Parathyroid adenoma (tissue), 2 donors: ENCODE results near the gene FAM111B.
"Not testable (repeated sequence)": the region's sequence is repeated elsewhere in the genome, so short reads cannot be mapped to it uniquely, and the experiment has no call there.

Experiments used
- H2AFZ ChIP-seq: fragments of 300-600 bp; sonication (generic); one replicate; pipeline ENCODE4 v1.7.0; 2017; ENCODE audit warnings: antibody characterized with exemption, mild to moderate bottlenecking
- H3K27ac ChIP-seq: fragments of 300-600 bp; sonication (generic); one replicate; pipeline ENCODE4 v1.7.0; 2017
- H3K27me3 ChIP-seq: fragments of 300-600 bp; sonication (generic); one replicate; pipeline ENCODE4 v1.7.0; 2017; ENCODE audit warnings: low read length; ENCODE audit not compliant: control insufficient read depth, insufficient read depth
- H3K36me3 ChIP-seq: fragments of 300-600 bp; sonication (generic); one replicate; pipeline ENCODE4 v1.7.0; 2017; ENCODE audit warnings: low read length; ENCODE audit not compliant: control insufficient read depth, insufficient read depth
- H3K4me1 ChIP-seq: fragments of 300-600 bp; sonication (generic); one replicate; pipeline ENCODE4 v1.7.0; 2017; ENCODE audit warnings: control low read depth
- H3K4me2 ChIP-seq: fragments of 300-600 bp; sonication (generic); one replicate; pipeline ENCODE4 v1.7.0; 2017; ENCODE audit warnings: low read length
- H3K4me3 ChIP-seq: fragments of 300-600 bp; sonication (generic); one replicate; pipeline ENCODE4 v1.7.0; 2017; ENCODE audit warnings: low read depth, low read length
- H3K79me2 ChIP-seq: fragments of 300-600 bp; sonication (generic); one replicate; pipeline ENCODE4 v1.7.0; 2017; ENCODE audit warnings: control low read depth
- H3K9ac ChIP-seq: fragments of 300-600 bp; sonication (generic); one replicate; pipeline ENCODE4 v1.7.0; 2017; ENCODE audit warnings: mild to moderate bottlenecking
- H3K9me3 ChIP-seq: fragments of 300-600 bp; sonication (generic); one replicate; pipeline ENCODE4 v1.7.0; 2017; ENCODE audit warnings: low read length; ENCODE audit not compliant: control insufficient read depth
- TF ChIP-seq, protein P1 (sequence below): fragments of 300-600 bp; sonication (generic); IDR thresholded peaks from one replicate; pipeline ENCODE4 v1.7.0; 2017; ENCODE audit warnings: antibody characterized with exemption, mild to moderate bottlenecking
- donor health status: primary hyperparathyroidism.

Gene FAM111B

DNA sequence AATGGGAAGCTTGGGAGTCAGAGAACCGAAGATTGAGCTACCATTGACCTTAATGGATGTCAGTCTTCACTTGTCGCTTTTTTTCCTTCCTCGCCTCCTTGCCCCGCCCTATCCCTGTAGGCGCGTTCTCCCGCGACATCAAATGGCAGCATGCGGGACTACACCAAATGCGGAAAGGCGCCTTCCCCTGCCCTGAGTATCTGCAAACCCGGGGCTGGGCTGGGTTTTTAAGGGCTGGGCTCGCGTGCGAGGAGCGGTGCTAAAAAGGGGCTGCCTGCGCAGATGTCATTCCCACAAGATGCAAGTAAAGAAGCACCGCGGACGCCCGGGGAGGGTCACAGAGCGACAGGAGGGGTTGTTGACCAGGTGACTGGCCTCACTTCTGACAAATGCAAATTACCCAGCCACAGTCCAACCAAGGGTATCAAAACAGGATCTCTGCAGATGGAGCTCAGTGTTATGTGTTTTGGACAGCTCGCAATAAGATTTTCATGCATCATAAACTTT lies 4.7 kb upstream of the FAM111B start:
- TF ChIP-seq, protein P1, sequence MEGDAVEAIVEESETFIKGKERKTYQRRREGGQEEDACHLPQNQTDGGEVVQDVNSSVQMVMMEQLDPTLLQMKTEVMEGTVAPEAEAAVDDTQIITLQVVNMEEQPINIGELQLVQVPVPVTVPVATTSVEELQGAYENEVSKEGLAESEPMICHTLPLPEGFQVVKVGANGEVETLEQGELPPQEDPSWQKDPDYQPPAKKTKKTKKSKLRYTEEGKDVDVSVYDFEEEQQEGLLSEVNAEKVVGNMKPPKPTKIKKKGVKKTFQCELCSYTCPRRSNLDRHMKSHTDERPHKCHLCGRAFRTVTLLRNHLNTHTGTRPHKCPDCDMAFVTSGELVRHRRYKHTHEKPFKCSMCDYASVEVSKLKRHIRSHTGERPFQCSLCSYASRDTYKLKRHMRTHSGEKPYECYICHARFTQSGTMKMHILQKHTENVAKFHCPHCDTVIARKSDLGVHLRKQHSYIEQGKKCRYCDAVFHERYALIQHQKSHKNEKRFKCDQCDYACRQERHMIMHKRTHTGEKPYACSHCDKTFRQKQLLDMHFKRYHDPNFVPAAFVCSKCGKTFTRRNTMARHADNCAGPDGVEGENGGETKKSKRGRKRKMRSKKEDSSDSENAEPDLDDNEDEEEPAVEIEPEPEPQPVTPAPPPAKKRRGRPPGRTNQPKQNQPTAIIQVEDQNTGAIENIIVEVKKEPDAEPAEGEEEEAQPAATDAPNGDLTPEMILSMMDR = peak; percentile 29
- Histone ChIP-seq H3K79me2 (no peaks in the 10 kb centered on the region), H3K4me2 (peak overlapping the region; percentile 61), H2AFZ (peak overlapping the region; percentile 76), H3K27me3 (no peaks in the 10 kb centered on the region), H3K36me3 (no peaks in the 10 kb centered on the region), H3K9me3 (no peaks in the 10 kb centered on the region), H3K4me3 (peak overlapping the region; percentile 44), H3K4me1 (no peaks in the 10 kb centered on the region), H3K9ac (no peak overlapping the region), H3K27ac (peak overlapping the region; percentile 39)

DNA sequence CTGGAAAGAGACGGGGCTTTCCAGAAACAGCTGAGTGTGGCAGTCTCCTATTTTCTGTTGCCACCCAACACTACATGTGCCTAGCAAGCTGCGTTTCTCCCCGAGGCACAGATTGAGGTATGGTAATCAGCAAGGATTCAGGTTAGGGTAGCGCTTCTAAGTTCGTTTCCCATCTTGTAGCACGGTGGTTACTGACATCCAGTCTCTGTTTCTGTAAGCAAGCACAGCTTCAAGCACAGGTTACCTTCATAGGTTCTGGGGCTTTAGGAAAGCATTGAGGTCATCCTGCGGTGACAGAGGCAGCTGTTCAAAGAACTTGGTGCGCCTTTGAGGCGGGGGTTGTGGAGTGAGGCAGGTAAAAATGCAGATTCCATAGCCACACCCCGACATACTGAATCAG lies 684 bp downstream of the FAM111B start:
- H3K36me3 ChIP-seq, H3K9ac ChIP-seq: not testable (repeated sequence)

DNA sequence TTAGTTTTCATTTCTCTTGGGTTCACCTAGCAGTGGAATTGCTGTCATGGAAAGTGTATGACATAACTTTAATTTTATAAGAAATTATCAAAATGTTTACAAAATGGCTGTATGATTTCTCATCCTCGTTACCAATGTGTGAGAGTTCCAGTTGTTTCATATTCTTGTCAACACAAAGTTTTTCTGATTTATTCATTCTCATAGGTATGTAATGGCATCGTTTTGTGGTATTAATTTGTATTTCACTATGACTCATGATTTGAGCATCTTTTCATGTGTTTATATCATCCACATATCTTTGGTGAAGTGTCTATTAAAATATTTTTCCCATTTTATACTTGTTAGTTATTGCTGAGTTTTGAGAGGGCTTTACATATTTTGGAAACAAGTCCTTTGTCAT lies 5.5 kb downstream of the FAM111B start:
- no peak overlapping the region for H2AFZ ChIP-seq
- no peak overlapping the region for H3K4me3 ChIP-seq
- no peaks in the 10 kb centered on the region for H3K9me3 ChIP-seq
- H3K4me1 ChIP-seq = no peaks in the 10 kb centered on the region
- H3K27me3 ChIP-seq = no peaks in the 10 kb centered on the region
- H3K36me3 ChIP-seq = no peaks in the 10 kb centered on the region
- H3K9ac ChIP-seq = no peak overlapping the region
- H3K4me2 ChIP-seq = no peak overlapping the region
- TF ChIP-seq, protein P1 = no peak
- no peaks in the 10 kb centered on the region for H3K79me2 ChIP-seq
- no peak overlapping the region for H3K27ac ChIP-seq

More for the DNA sequence above, 684 bp downstream of the FAM111B start:
- H3K4me3 ChIP-seq, H3K27ac ChIP-seq, H3K27me3 ChIP-seq, H3K4me1 ChIP-seq, H3K4me2 ChIP-seq, H3K9me3 ChIP-seq, H3K79me2 ChIP-seq: not testable (repeated sequence)
- H2AFZ ChIP-seq = peak overlapping the region; percentile 58

DNA sequence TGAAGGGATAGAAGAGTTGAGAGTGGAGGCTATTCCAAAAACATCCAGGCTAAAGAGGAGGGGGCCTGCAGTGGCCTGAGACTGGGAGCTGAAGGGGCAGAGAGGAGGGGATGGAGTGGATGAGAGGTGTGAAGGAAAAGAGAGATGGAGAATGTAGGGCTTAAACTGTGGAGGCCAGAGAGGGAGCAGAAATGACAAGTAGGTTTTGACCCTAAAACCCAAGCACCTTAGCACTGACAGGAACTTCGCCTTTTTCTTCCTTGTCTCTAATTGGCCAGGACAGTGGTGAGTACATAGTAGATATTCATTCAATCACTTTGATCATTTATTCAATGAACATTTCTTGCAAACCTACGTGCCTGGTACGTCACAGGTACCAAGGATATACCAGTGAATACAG lies 7.3 kb downstream of the FAM111B start:
- no peak overlapping the region for H2AFZ ChIP-seq
- H3K36me3 ChIP-seq = no peaks in the 10 kb centered on the region
- H3K27ac ChIP-seq = no peak overlapping the region
- no peak overlapping the region for H3K9ac ChIP-seq
- H3K4me1 ChIP-seq = no peaks in the 10 kb centered on the region
- H3K27me3 ChIP-seq = no peaks in the 10 kb centered on the region
- H3K79me2 ChIP-seq = no peaks in the 10 kb centered on the region
- TF ChIP-seq, protein P1 = no peak
- H3K9me3 ChIP-seq = no peaks in the 10 kb centered on the region
- no peak overlapping the region for H3K4me2 ChIP-seq
- no peak overlapping the region for H3K4me3 ChIP-seq

DNA sequence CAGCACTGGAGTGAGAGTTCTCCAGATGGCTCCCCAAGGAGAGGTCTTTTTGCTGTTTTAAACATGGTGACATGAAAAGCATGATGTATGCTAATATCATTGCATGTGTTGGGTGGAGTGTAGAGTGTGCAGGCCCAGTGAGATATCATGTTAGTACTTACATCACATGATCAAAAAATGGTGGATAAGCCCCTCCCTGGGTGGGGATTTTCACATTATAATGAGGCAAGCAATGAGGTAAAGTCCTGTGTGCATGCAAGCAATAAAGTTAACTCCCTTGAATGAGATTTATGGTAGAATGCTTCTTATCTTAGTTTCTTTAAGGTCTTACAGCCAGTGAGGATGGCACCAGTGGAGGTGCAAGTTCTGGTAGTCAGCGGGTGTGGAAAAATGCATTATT lies 8.5 kb downstream of the FAM111B start:
- Histone ChIP-seq H3K4me1 (no peaks in the 10 kb centered on the region), H3K79me2 (no peaks in the 10 kb centered on the region), H3K27me3 (no peaks in the 10 kb centered on the region), H2AFZ (no peak overlapping the region), H3K4me2 (no peak overlapping the region), H3K36me3 (no peaks in the 10 kb centered on the region), H3K9me3 (no peaks in the 10 kb centered on the region), H3K27ac (no peak overlapping the region), H3K9ac (no peak overlapping the region), H3K4me3 (no peak overlapping the region)
- TF ChIP-seq, protein P1 = no peak
